Stimulated activated CD4-positive, alpha-beta T cell treated with anti-CD3 and anti-CD28 coated beads, Interleukin-12 subunit alpha, Interleukin-12 subunit beta, amount 100 ng/mL, for 48 hours (primary cell): ENCODE data around the gene RFXANK.
"Not testable (repeated sequence)": the region's sequence is repeated elsewhere in the genome, so short reads cannot be mapped to it uniquely, and the experiment has no call there.

Experiments
- DNase-seq, 3 donors: peaks; one replicate each; pipeline ENCODE4 v3.0.0-alpha.2; 2020; ENCODE audit warnings: low read depth in 2 of 3, low spot score in 1 of 3

Gene RFXANK

DNA sequence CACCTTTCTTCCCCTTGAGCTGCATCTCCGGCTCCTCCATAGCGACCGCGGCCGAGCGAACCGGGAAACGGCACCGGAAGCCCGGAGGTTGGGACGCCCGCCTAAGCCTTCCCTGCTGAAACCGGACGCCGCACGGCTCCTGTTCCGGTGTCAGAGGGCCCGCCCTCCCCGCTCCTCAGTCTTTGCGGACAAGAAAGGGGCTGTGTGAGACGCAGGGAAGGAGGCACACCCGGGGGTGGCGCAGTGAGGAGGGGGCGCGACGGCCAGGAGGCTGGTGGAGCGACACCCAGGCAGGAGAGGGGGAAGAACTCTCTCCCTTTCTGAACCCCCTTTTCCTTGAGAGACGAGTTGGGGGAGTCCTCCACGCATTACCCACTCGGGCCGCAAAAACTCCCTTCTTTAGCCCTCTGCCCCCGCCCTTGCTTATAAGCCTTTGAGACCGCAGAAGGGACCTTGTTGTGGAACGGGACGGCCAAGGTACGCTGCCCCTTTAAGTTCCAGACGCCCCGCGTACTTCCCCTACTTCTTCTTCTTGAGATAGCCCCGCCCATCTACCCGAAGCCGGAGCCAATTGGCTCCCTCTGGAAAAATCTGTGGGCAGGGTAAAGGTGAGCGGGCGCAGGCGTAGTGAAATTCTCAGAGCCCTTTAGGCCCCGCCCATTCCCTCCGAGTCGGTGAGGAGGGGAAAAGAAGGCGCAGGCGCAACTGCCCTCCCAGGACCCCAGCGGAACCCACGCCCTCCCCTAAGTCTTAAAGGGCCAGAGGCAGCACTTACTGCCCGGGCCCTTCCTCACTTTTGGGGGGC, at the start of gene RFXANK, which contains the start of gene BORCS8:
Gene RFXANK (plus strand): TSS at position 181 of the 805 bp plus-strand sequence. CDS start 1,689 bp downstream, outside the sequence.
Gene BORCS8 (minus strand): TSS at position 75 of the 805 bp plus-strand sequence. CDS start 35 bp downstream, at position 40.
- peak; percentile 96 to 98 (median 98) for DNase-seq

DNA sequence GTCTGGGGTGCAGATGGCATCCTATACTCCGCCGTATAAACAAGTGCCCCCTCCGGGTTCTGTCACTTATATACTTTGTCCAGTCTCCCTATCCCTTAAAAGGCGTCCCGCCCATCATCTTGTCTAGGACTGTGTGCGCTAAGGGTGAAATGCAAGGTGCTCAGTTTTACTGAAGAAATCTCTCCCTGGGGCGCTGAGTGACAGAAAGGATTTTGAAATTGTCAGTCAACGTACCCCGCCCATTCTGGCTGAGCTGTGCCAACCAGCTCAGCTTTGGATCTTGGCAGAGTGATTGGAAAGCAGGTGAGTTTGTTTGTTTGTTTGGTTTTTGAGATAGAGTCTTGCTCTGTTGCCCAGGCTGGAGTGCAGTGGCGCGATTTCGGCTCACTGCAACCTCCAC, 49.7 kb upstream of the RFXANK start:
- no peak for DNase-seq

DNA sequence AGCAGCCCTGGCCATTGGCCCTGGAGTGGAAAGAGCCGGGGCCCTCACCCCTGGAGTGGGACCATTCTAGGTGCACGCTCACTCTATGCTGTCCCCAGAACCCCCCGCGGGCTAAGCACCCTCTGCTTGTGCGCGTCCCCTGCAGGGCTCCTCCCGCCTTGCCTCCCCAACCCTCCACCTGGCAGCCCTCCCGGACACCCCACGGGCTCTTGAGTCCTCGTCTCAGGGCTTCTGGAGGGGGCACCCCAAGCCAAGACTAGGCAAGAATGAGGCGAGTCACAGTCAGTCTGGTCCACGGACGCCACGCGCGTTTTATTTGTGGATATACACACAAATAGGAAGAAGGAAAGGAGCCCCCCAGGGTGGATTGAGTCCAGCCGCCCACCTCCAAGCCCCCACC, 46.8 kb upstream of the RFXANK start:
- no peak for DNase-seq

DNA sequence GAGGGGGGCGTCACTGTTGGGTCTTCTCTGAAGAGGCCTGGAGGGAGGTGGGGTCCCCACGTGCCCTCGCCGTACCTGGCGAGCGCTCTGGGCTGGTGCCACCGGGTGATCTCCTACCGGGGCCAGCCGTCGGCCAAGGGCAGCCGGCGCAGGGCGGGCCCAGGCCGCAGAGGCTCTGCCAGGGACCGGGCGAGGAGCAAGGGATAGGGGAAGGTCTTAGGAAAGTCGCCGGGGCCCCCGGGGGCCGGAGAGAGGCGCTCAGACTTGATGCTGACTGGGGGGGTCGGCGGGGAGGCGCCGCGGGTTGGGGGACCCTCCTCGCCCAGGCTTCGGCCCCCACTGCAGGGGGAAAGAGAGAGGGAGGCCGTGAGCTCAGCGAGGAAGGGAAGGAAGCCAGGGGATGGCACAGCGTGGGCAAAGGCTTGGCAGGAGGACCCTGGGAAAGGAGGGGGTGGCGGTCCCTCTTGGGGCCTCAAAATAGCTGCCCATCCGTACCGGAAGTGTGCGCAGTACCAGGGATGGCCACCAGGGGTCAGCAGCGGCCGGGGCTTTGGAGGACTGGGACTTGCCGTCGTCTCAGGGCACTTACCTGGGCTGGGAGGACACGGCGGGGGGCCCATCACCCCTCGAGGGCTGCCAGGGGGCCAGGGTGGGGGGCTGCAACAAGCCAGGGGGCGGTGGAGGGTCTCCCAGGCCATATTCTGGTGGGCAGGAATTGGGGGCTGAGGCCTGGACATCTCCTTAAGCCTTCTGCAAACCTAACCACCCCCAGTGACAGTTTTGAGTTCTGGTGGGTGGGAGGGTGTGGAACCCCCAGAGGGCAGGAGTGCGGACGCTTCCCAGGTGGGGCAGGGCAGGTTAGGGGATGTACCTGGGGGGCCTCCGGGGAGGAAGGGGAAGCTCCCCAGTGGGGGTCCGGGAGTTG, 46.1 kb upstream of the RFXANK start:
- peak; percentile 76 to 97 (median 80) for DNase-seq

- DNase-seq, result no peak
These were observed 45.2 kb upstream of the RFXANK start for GRCh38 chr19:19146865-19147264.

DNA sequence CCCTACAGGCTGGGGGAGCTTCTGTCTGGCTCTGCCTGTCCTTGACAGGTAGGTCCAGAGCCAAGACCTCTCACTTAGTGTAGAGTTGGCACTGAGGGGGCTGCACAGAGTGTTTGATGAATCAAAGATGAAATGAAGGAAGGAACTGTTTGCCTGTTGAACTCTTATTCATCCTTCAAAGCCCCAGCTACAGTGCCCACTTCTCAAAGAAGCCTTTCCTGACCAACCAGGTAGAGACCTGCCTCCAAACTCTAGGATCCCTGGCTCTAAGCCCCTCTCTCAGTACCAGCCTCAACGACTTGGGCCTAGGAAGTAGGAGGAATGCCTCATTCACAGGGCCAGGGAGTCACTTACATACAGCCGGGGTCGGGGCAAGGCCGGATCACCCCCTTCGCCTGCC, 44.7 kb upstream of the RFXANK start:
- no peak for DNase-seq

- DNase-seq, result not testable (repeated sequence)
These were observed 43.6 kb upstream of the RFXANK start for GRCh38 chr19:19148504-19148903.

GRCh38 chr19:19149435-19149834, 42.6 kb upstream of the RFXANK start:
- no peak for DNase-seq

DNA sequence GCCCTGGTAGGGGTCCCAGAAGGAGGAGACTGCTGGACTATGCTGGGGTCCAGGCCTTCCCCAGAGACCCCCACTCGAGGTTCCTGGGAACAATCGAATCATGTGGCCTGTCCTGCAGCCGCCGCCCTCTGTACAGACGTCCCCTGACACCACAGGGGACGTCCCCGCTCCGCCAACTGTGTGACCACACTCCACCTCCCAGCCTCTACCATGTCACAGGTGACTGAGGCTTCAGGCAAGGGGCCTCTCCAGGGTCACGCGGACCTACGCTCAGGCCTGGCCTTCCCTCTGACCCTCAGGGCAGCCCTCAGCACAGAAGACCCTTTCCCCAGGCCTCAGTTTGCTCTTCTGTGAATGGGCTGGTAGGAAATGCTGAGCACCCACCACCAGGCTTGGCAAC, 40.6 kb upstream of the RFXANK start:
- no peak for DNase-seq

GRCh38 chr19:19152668-19153384, 39.2 kb upstream of the RFXANK start:
- no peak for DNase-seq

- no peak for DNase-seq
These were observed 37.1 kb upstream of the RFXANK start for GRCh38 chr19:19154768-19155494.

DNA sequence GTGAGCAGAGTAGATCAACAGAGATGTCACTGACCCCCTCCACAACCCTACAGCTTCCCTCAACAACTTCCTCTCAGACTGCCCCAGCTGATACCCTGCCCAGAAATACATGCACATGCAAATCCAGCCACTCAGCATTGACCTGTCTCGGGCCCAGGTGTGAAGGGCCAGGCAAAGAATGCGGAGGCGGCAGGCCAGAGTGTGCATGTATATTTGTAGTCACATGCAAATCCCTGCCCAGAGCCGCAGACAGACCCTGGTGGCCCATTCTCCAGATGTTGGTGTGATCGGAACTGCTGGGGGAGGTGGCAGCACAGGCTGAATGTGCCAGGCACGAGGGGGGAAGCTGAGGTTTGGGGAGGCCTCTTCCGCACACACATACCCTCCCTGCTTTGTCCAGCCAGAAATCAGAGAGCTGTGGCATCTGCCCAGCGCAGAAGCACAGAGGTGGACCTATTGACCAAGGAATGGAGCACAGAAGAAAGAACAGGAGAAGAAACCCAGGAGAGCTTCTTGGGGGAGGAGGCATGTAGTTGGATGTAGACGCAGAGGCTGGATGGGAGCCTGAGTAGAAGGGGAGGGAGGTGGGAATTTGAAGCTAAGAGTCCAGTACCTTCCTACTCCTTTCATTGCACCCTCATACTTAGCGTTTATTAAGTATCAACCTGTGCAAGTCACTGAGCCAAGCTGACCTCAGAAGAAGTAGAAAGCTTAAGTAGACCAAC, 36.4 kb upstream of the RFXANK start:
- DNase-seq, result no peak

DNA sequence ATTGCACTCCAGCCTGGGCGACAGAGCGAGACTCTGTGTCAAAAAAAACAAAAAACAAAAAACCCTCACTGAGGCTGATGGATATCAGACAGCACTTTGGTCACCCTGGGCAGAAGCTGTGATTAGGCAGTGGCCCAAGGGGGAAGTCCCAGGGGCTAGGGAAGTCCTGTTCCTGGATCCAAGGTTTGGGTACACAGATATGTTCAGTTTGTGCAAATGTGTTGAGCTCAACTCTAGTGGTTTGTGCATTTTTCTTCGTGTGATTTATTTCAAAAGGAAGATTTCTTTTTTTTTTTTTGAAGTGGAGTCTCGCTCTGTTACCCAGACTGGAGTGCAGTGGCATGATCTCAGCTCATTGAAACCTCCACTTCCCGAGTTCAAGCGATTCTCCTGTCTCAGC, 34.2 kb upstream of the RFXANK start:
- DNase-seq, result no peak

DNA sequence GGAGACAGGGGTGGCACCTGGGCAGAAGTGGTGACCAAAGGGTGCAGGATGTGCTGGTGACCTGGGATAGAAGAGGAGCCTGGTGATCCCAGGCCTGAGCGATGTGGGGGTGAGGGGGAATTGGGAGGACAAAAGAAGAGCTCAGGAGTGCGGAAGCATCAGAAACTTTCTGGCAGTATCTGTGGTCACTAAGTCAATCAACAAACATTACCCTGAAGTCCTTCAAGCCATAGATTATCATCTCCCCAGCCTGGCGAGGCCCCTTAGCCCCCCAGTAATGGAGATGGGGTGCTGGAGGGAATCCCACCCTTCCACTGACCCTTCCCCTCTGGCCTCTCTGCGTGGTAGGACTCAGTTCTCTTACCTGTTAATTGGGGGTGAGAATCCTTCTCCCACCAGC, 32.5 kb upstream of the RFXANK start:
- DNase-seq, result no peak

- DNase-seq, result no peak
These were observed 31.5 kb upstream of the RFXANK start for GRCh38 chr19:19160461-19161035.

- no peak for DNase-seq
These were observed 29.6 kb upstream of the RFXANK start for GRCh38 chr19:19162495-19162894.

- DNase-seq, result no peak
These were observed 26.7 kb upstream of the RFXANK start for GRCh38 chr19:19165396-19165795.

GRCh38 chr19:19167612-19168011, 24.4 kb upstream of the RFXANK start:
- no peak for DNase-seq

DNA sequence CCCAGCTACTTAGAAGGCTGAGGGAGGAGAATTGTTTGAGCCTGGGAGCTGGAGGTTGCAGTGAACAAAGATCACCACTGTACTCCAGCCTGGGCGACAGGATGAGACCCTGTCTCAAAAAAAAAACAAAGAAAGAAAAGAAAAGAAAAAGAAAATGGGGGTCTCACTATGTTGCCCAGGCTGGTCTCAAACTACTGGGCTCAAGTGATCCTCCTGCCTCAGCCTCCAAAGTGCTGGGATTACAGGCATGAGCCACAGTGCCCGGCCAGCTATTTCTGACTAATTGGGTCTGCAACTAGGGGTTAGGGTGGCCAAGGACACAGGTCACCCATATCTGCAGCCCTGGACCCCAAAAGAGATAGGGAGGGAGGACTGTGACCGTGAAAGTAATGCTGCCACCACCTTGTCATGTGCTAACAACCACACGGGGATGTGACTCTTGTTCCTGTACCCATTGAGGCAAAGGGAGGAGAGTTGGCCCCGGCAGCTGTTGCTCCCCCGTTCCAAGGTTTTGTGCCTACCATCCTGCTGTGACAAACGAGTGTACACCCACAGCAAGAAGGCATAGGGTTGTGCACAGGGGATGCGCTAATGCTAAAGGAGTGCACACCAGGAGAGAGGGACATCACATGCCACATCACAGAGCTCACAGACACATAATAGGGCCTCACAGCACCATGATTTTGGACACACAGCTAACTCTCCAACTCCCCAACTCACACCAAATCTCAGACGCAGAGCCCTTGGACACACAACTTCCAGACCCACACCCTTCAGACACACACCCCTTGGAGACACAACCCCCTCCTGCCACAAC, 22.6 kb upstream of the RFXANK start:
- no peak for DNase-seq
